Neural cell (in vitro differentiated cells): ENCODE measurements around the gene RGS3. TPM values are rescaled to one million over a fixed set of nuclear protein-coding genes. Genes with fewer than 3 reads are reported as not detected.

Experiments
- H2AFZ ChIP-seq: fragments of 200-600, 300-800 bp; sonication (generic), shearing (Covaris generic); 2 replicates; pipeline ENCODE4 v1.6.0; 2014; ENCODE audit warnings: low read depth, mild to moderate bottlenecking, antibody characterized with exemption, low read length, moderate library complexity
- H3F3A ChIP-seq: fragments of 200-600 bp; shearing (Covaris generic); 2 replicates; pipeline ENCODE4 v1.6.1; 2016; ENCODE audit warnings: mild to moderate bottlenecking, moderate library complexity, mixed read lengths, antibody characterized with exemption, low read length; ENCODE audit not compliant: insufficient read depth, poor library complexity, severe bottlenecking
- H3K27ac ChIP-seq: fragments of 200-600, 300-800 bp; sonication (generic), shearing (Covaris generic); 2 replicates; pipeline ENCODE4 v1.5.1; 2014; ENCODE audit warnings: mild to moderate bottlenecking, low read length, moderate library complexity
- H3K27me3 ChIP-seq: fragments of 300-800, 200-600 bp; sonication (generic), shearing (Covaris generic); 2 replicates; pipeline ENCODE4 v1.6.0; 2014; ENCODE audit warnings: mild to moderate bottlenecking, low read depth, low read length, moderate library complexity; ENCODE audit not compliant: insufficient read depth
- H3K36me3 ChIP-seq: fragments of 300-800, 200-600 bp; sonication (generic), shearing (Covaris generic); 2 replicates; pipeline ENCODE4 v1.5.1; 2014; ENCODE audit warnings: mild to moderate bottlenecking, antibody characterized with exemption, low read length, moderate library complexity; ENCODE audit not compliant: insufficient read depth
- H3K4me2 ChIP-seq: fragments of 300-800, 200-600 bp; sonication (generic), shearing (Covaris generic); 2 replicates; pipeline ENCODE4 v1.6.0; 2014; ENCODE audit warnings: mild to moderate bottlenecking, low read length
- H3K4me3 ChIP-seq: fragments of 300-800, 200-600 bp; sonication (generic), shearing (Covaris generic); 2 replicates; pipeline ENCODE4 v1.5.1; 2014; ENCODE audit warnings: mild to moderate bottlenecking, low read length, moderate library complexity
- H3K79me2 ChIP-seq: fragments of 200-600 bp; shearing (Covaris generic); replicated peaks from 2 replicates; pipeline ENCODE4 v1.6.0; 2014; ENCODE audit warnings: mild to moderate bottlenecking, low read length, moderate library complexity; ENCODE audit not compliant: insufficient read depth
- H3K9ac ChIP-seq: fragments of 300-800, 200-600 bp; sonication (generic), shearing (Covaris generic); 2 replicates; pipeline ENCODE4 v1.6.1; 2016; ENCODE audit warnings: mild to moderate bottlenecking, low read length, mixed read lengths
- H3K9me2 ChIP-seq: fragments of 200-600 bp; shearing (Covaris generic); 2 replicates; pipeline ENCODE4 v1.6.1; 2016; ENCODE audit warnings: mild to moderate bottlenecking, low read length, mixed read lengths; ENCODE audit not compliant: insufficient read depth
- H3K9me3 ChIP-seq: fragments of 200-600, 300-800 bp; sonication (generic), shearing (Covaris generic); 2 replicates; pipeline ENCODE4 v1.6.1; 2016; ENCODE audit warnings: mild to moderate bottlenecking, mixed run types, low read length, moderate library complexity, mixed read lengths
- H4K20me1 ChIP-seq: fragments of 200-600 bp; shearing (Covaris generic); 2 replicates; pipeline ENCODE4 v1.6.1; 2016; ENCODE audit warnings: mild to moderate bottlenecking, mixed run types; ENCODE audit not compliant: insufficient read depth
- CTCF ChIP-seq: fragments of 450-650 bp; IDR thresholded peaks from 2 replicates; pipeline ENCODE4 v1.5.1; 2014; ENCODE audit warnings: antibody characterized with exemption, mild to moderate bottlenecking, moderate library complexity; ENCODE audit not compliant: poor library complexity, severe bottlenecking
- EP300 ChIP-seq: fragments of 450-650 bp; conservative IDR thresholded peaks from 2 replicates; pipeline ENCODE4 v1.6.1; 2014; ENCODE audit warnings: antibody characterized with exemption, mild to moderate bottlenecking, moderate library complexity; ENCODE audit not compliant: poor library complexity, severe bottlenecking
- EZH2 ChIP-seq: fragments of 200-600, 300-800 bp; shearing (Covaris generic), sonication (generic); IDR thresholded peaks from 2 replicates; pipeline ENCODE4 v1.6.1; 2014; ENCODE audit warnings: antibody characterized with exemption, low read length, borderline replicate concordance, mild to moderate bottlenecking; ENCODE audit not compliant: insufficient read depth, poor library complexity, severe bottlenecking
- MXI1 ChIP-seq: fragments of 450-650 bp; conservative IDR thresholded peaks from 2 replicates; pipeline ENCODE4 v1.6.1; 2014; ENCODE audit warnings: antibody characterized with exemption, mild to moderate bottlenecking; ENCODE audit not compliant: poor library complexity, severe bottlenecking
- POLR2AphosphoS5 ChIP-seq: IDR thresholded peaks from 2 replicates; pipeline ENCODE4 v1.6.1; 2012
- RAD21 ChIP-seq: fragments of 450-650 bp; conservative IDR thresholded peaks from 2 replicates; pipeline ENCODE4 v1.6.1; 2014; ENCODE audit warnings: antibody characterized with exemption, mild to moderate bottlenecking, moderate library complexity
- SMC3 ChIP-seq: fragments of 450-650 bp; conservative IDR thresholded peaks from 2 replicates; pipeline ENCODE4 v1.6.1; 2014; ENCODE audit warnings: antibody characterized with exemption, mild to moderate bottlenecking, moderate library complexity; ENCODE audit not compliant: poor library complexity
- TAF1 ChIP-seq: IDR thresholded peaks from 2 replicates; pipeline ENCODE4 v1.6.1; 2012; ENCODE audit warnings: low read depth
- polyA plus RNA-seq: library from polyadenylated mRNA; depleted of rRNA; stranded (reverse); fragments of >200 nt; gene quantifications from 2 replicates; pipeline ENCODE4 v1.2.3, GENCODE V29; 2014
- TF ChIP-seq, protein P1 (sequence below): IDR thresholded peaks from 2 replicates; pipeline ENCODE4 v1.6.1; 2012; ENCODE audit warnings: borderline replicate concordance

RGS3 gene
- polyA plus RNA-seq, 1 donor from 2014 or later = 25.3 TPM

DNA sequence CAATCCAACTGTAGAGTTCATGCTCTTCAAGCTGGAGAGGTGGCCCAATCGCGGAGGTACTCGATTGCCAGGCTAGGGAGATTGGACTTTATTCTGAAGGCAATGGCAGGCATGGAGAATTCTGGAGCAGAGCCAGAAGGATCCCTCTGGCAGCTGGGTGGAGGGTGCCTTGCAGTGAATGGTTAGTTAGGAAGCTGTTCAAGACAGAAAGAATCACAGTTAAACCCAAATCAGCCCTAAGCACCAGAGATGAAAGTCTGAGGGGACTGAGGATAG is 182.4 kb downstream of the RGS3 start:
- no peaks in the 10 kb centered on the region for H4K20me1 ChIP-seq
- H3K9me3 ChIP-seq = no peaks in the 10 kb centered on the region
- no peaks in the 10 kb centered on the region for H3K79me2 ChIP-seq
- no peak overlapping the region for H2AFZ ChIP-seq
- no peaks in the 10 kb centered on the region for H3K36me3 ChIP-seq
- no peaks in the 10 kb centered on the region for H3K27me3 ChIP-seq
- H3K4me3 ChIP-seq = no peak overlapping the region
- TF ChIP-seq EP300 (no peak), EZH2 (no peak)
- no peaks in the 10 kb centered on the region for H3K9me2 ChIP-seq
- no peaks in the 10 kb centered on the region for H3F3A ChIP-seq
- H3K27ac ChIP-seq = no peak overlapping the region
- no peak overlapping the region for H3K4me2 ChIP-seq
- no peak overlapping the region for H3K9ac ChIP-seq

DNA sequence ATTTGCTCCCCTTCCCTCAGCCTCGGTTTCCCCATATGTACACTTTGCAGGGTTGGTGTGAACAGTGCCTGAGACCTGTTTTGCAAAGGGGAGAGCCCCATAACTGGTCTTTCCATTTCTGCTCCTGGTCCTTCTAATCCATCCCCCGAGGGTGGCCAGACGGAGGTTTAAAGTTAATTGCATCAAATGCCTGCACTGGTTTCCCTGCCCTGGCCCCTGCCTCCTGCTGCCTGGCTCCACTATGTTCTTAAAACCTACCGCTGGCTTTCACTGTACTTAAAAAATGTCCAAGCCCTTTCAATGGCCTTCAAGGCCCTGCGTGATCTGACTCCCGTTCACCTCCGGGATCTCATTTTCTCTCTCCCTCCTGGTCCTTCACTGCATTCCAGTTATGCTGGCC is 183.0 kb downstream of the RGS3 start:
- no peak for TF ChIP-seq CTCF
- TF ChIP-seq MXI1 = no peak
- no peak for TF ChIP-seq SMC3
- no peak for TF ChIP-seq RAD21
- TF ChIP-seq POLR2AphosphoS5 = no peak
- no peak for TF ChIP-seq TAF1
- TF ChIP-seq, protein P1, sequence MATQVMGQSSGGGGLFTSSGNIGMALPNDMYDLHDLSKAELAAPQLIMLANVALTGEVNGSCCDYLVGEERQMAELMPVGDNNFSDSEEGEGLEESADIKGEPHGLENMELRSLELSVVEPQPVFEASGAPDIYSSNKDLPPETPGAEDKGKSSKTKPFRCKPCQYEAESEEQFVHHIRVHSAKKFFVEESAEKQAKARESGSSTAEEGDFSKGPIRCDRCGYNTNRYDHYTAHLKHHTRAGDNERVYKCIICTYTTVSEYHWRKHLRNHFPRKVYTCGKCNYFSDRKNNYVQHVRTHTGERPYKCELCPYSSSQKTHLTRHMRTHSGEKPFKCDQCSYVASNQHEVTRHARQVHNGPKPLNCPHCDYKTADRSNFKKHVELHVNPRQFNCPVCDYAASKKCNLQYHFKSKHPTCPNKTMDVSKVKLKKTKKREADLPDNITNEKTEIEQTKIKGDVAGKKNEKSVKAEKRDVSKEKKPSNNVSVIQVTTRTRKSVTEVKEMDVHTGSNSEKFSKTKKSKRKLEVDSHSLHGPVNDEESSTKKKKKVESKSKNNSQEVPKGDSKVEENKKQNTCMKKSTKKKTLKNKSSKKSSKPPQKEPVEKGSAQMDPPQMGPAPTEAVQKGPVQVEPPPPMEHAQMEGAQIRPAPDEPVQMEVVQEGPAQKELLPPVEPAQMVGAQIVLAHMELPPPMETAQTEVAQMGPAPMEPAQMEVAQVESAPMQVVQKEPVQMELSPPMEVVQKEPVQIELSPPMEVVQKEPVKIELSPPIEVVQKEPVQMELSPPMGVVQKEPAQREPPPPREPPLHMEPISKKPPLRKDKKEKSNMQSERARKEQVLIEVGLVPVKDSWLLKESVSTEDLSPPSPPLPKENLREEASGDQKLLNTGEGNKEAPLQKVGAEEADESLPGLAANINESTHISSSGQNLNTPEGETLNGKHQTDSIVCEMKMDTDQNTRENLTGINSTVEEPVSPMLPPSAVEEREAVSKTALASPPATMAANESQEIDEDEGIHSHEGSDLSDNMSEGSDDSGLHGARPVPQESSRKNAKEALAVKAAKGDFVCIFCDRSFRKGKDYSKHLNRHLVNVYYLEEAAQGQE = no peak
- no peak for TF ChIP-seq EP300
- TF ChIP-seq EZH2 = no peak
- no peak overlapping the region for H2AFZ ChIP-seq
- no peaks in the 10 kb centered on the region for H3K36me3 ChIP-seq
- no peaks in the 10 kb centered on the region for H3F3A ChIP-seq
- no peak overlapping the region for H3K4me2 ChIP-seq
- H3K79me2 ChIP-seq = no peaks in the 10 kb centered on the region
- no peaks in the 10 kb centered on the region for H3K27me3 ChIP-seq
- no peak overlapping the region for H3K4me3 ChIP-seq
- H3K9me2 ChIP-seq = no peaks in the 10 kb centered on the region
- H3K9me3 ChIP-seq = no peaks in the 10 kb centered on the region
- H4K20me1 ChIP-seq = no peaks in the 10 kb centered on the region
- H3K27ac ChIP-seq = no peak overlapping the region
- no peak overlapping the region for H3K9ac ChIP-seq

Other genes with a start within 250 kb of the RGS3 start
- 11.2 and 12.1 TPM in 2 replicates for gene FKBP15, start 242.4 kb upstream of the RGS3 start, polyA plus RNA-seq
- gene SLC31A1, start 242.2 kb upstream of the RGS3 start, polyA plus RNA-seq = 7.0 and 7.4 TPM in 2 replicates
- gene CDC26, start 188.2 kb upstream of the RGS3 start, polyA plus RNA-seq = 64.8 and 88.0 TPM in 2 replicates
- gene PRPF4, start 188.1 kb upstream of the RGS3 start, polyA plus RNA-seq = 24.3 and 27.4 TPM in 2 replicates
- not detected in 2 replicates for gene RNF183, start 160.4 kb upstream of the RGS3 start, polyA plus RNA-seq
- 0.59 and 0.84 TPM in 2 replicates for gene WDR31, start 123.5 kb upstream of the RGS3 start, polyA plus RNA-seq
- gene BSPRY, start 114.2 kb upstream of the RGS3 start, polyA plus RNA-seq = not detected in 2 replicates
- gene HDHD3, start 86.7 kb upstream of the RGS3 start, polyA plus RNA-seq = 31.2 and 31.7 TPM in 2 replicates
- 42.9 and 65.1 TPM in 2 replicates for gene ALAD, start 62.4 kb upstream of the RGS3 start, polyA plus RNA-seq
- 99.8 and 119 TPM in 2 replicates for gene POLE3, start 53.1 kb upstream of the RGS3 start, polyA plus RNA-seq
- gene C9orf43, start 53.0 kb upstream of the RGS3 start, polyA plus RNA-seq = 0.33 TPM in 1 of 2 replicates, not detected in the other